Mesenchymal stem cell (in vitro differentiated cells and primary cell): ENCODE data around the gene ANKRD40CL.

Experiments
- DNase-seq: peaks from one replicate; pipeline ENCODE4 v3.0.0-alpha.2; 2013
- H2AFZ ChIP-seq: one replicate; pipeline ENCODE4 v1.6.1; 2013; ENCODE audit warnings: low read depth, mild to moderate bottlenecking, control low read depth, inconsistent platforms, low read length, moderate library complexity
- H2AK5ac ChIP-seq: 2 replicates; pipeline ENCODE4 v1.6.1; 2013; ENCODE audit warnings: low read length, moderate library complexity, mild to moderate bottlenecking, inconsistent platforms; ENCODE audit not compliant: severe bottlenecking
- H2BK120ac ChIP-seq: one replicate; pipeline ENCODE4 v1.6.1; 2013; ENCODE audit warnings: low read depth, mild to moderate bottlenecking, inconsistent platforms, low read length, moderate library complexity
- H2BK12ac ChIP-seq, 2 experiments: one replicate each; pipeline ENCODE4 v1.6.1; 2013; ENCODE audit warnings: inconsistent platforms in 2 of 2, low read length in 2 of 2, mild to moderate bottlenecking in 2 of 2, moderate library complexity in 2 of 2, control low read depth in 1 of 2
- H2BK15ac ChIP-seq: one replicate; pipeline ENCODE4 v1.6.1; 2013; ENCODE audit warnings: mild to moderate bottlenecking, low read depth, inconsistent platforms; ENCODE audit not compliant: poor library complexity, severe bottlenecking
- H2BK5ac ChIP-seq: 2 replicates; pipeline ENCODE4 v1.6.1; 2013; ENCODE audit warnings: low read depth, mild to moderate bottlenecking, low read length, control low read depth, inconsistent platforms; ENCODE audit not compliant: poor library complexity, severe bottlenecking
- H3K14ac ChIP-seq, 2 experiments: one replicate each; pipeline ENCODE4 v1.6.1; 2013; ENCODE audit warnings: inconsistent platforms in 2 of 2, low read length in 2 of 2, control low read depth in 1 of 2, mild to moderate bottlenecking in 1 of 2, moderate library complexity in 1 of 2
- H3K18ac ChIP-seq, 2 experiments: one replicate each; pipeline ENCODE4 v1.6.1; 2013; ENCODE audit warnings: inconsistent platforms in 2 of 2, low read length in 2 of 2, control low read depth in 1 of 2, low read depth in 1 of 2, mild to moderate bottlenecking in 1 of 2
- H3K23ac ChIP-seq, 2 experiments: one replicate each; pipeline ENCODE4 v1.6.1; 2013; ENCODE audit warnings: inconsistent platforms in 2 of 2, low read length in 2 of 2, mild to moderate bottlenecking in 2 of 2, moderate library complexity in 2 of 2, control low read depth in 1 of 2
- H3K27ac ChIP-seq: 2 replicates; pipeline ENCODE4 v1.5.1; 2013; ENCODE audit warnings: mild to moderate bottlenecking, moderate library complexity, low read length, control low read depth, inconsistent platforms; ENCODE audit not compliant: poor library complexity, severe bottlenecking
- H3K27me3 ChIP-seq, 2 experiments: 2 replicates each; pipeline versions ENCODE4 v1.6.1 to v1.7.0; 2013; ENCODE audit warnings: low read length in 2 of 2, mild to moderate bottlenecking in 2 of 2, moderate library complexity in 2 of 2, control low read depth in 1 of 2, inconsistent platforms in 1 of 2; ENCODE audit not compliant: control insufficient read depth in 1 of 2, insufficient read depth in 1 of 2
- H3K36me3 ChIP-seq, 2 experiments: 2 replicates each; pipeline versions ENCODE4 v1.6.1 to v1.7.0; 2013; ENCODE audit warnings: low read length in 2 of 2, control low read depth in 1 of 2, inconsistent platforms in 1 of 2, low read depth in 1 of 2, mild to moderate bottlenecking in 1 of 2; ENCODE audit not compliant: insufficient read depth in 2 of 2, control insufficient read depth in 1 of 2
- H3K4ac ChIP-seq, 2 experiments: one replicate each; pipeline ENCODE4 v1.6.1; 2013; ENCODE audit warnings: inconsistent platforms in 2 of 2, low read length in 2 of 2, mild to moderate bottlenecking in 2 of 2, moderate library complexity in 2 of 2, control low read depth in 1 of 2, low read depth in 1 of 2
- H3K4me1 ChIP-seq: 2 replicates; pipeline ENCODE4 v1.6.1; 2013; ENCODE audit warnings: low read depth, low read length, control low read depth; ENCODE audit not compliant: control insufficient read depth, insufficient read depth
- H3K4me2 ChIP-seq: 2 replicates; pipeline ENCODE4 v1.6.1; 2013; ENCODE audit warnings: low read length, mild to moderate bottlenecking, inconsistent platforms; ENCODE audit not compliant: poor library complexity, severe bottlenecking
- H3K4me3 ChIP-seq, 2 experiments: 2 replicates each; pipeline versions ENCODE4 v1.5.1 to v1.7.0; 2013; ENCODE audit warnings: low read length in 2 of 2, mild to moderate bottlenecking in 2 of 2, control low read depth in 1 of 2, low read depth in 1 of 2; ENCODE audit not compliant: insufficient read depth in 1 of 2
- H3K79me1 ChIP-seq: replicated peaks from 2 replicates; pipeline ENCODE4 v1.6.1; 2013; ENCODE audit warnings: mild to moderate bottlenecking, control low read depth, low read length, inconsistent platforms; ENCODE audit not compliant: poor library complexity, severe bottlenecking
- H3K9ac ChIP-seq: 2 replicates; pipeline ENCODE4 v1.7.0; 2013; ENCODE audit warnings: mild to moderate bottlenecking, low read length, moderate library complexity
- H3K9me3 ChIP-seq: 2 replicates; pipeline ENCODE4 v1.7.0; 2013; ENCODE audit warnings: mild to moderate bottlenecking, low read length; ENCODE audit not compliant: control insufficient read depth
- H4K8ac ChIP-seq: one replicate; pipeline ENCODE4 v1.6.1; 2013; ENCODE audit warnings: inconsistent platforms, mild to moderate bottlenecking, low read length, moderate library complexity
- H4K91ac ChIP-seq: one replicate; pipeline ENCODE4 v1.6.1; 2013; ENCODE audit warnings: mild to moderate bottlenecking, low read length, inconsistent platforms
- WGBS: methylation state at CpG from one replicate; pipeline ENCODE4 v1.1.7; 2013; ENCODE audit warnings: mixed read lengths; 5-methylcytosine and 5-hydroxymethylcytosine counted together

Gene ANKRD40CL

GRCh38 chr17:50767030-50767429 is 288 bp downstream of the ANKRD40CL start:
- Histone ChIP-seq H3K14ac (no peak overlapping the region), H2BK5ac (no peak overlapping the region), H2BK15ac (no peak overlapping the region), H3K27ac (no peak overlapping the region), H3K9me3 (no peaks in the 10 kb centered on the region), H2AFZ (no peak overlapping the region), H3K23ac (no peak overlapping the region), H2BK12ac (no peak overlapping the region), H3K4ac (no peak overlapping the region), H4K8ac (no peak overlapping the region), H3K36me3 (no peaks in the 10 kb centered on the region), H3K18ac (no peak overlapping the region), H3K9ac (no peak overlapping the region), H2AK5ac (no peak overlapping the region), H3K4me2 (no peak overlapping the region), H3K4me1 (no peaks in the 10 kb centered on the region), H3K27me3 (peaks cover 0 to 3% of the 10 kb centered on the region in 2 experiments), H3K4me3 (no peak overlapping the region), H3K79me1 (no peaks in the 10 kb centered on the region), H4K91ac (no peak overlapping the region), H2BK120ac (no peak overlapping the region)
- DNase-seq, result no peak
- 89% methylated on average over 7 of the region's 7 CpGs for WGBS

- Histone ChIP-seq H3K27me3 (peaks cover 0 to 3% of the 10 kb centered on the region in 2 experiments), H3K23ac (no peak overlapping the region), H3K18ac (no peak overlapping the region), H4K8ac (no peak overlapping the region), H3K14ac (no peak overlapping the region), H2BK5ac (no peak overlapping the region), H3K4me2 (no peak overlapping the region), H2BK120ac (no peak overlapping the region), H2BK15ac (no peak overlapping the region), H2BK12ac (no peak overlapping the region), H2AFZ (no peak overlapping the region), H3K27ac (no peak overlapping the region), H3K9ac (no peak overlapping the region), H3K4me1 (no peaks in the 10 kb centered on the region), H3K4me3 (no peak overlapping the region), H2AK5ac (no peak overlapping the region), H3K79me1 (no peaks in the 10 kb centered on the region), H3K9me3 (no peaks in the 10 kb centered on the region), H3K4ac (no peak overlapping the region), H4K91ac (no peak overlapping the region), H3K36me3 (no peaks in the 10 kb centered on the region)
- DNase-seq, result no peak
- WGBS, result 72% methylated on average over 9 of the region's 10 CpGs
These were observed 895 bp downstream of the ANKRD40CL start for GRCh38 chr17:50766222-50767023.

- H2BK5ac ChIP-seq, result no peak overlapping the region
- H3K27ac ChIP-seq, result no peak overlapping the region
- H3K36me3 ChIP-seq, result no peaks in the 10 kb centered on the region
- H4K91ac ChIP-seq, result no peak overlapping the region
- H3K4me1 ChIP-seq, result no peaks in the 10 kb centered on the region
- no peak overlapping the region for H3K4ac ChIP-seq
- no peaks in the 10 kb centered on the region for H3K9me3 ChIP-seq
- no peak overlapping the region for H2BK120ac ChIP-seq
- H3K9ac ChIP-seq, result peak overlapping the region; percentile 23
- H3K4me2 ChIP-seq, result no peak overlapping the region
- H2BK15ac ChIP-seq, result no peak overlapping the region
- H4K8ac ChIP-seq, result no peak overlapping the region
- peak overlapping the region in 1 of 2 experiments; percentile 68 for H3K14ac ChIP-seq
- H3K27me3 ChIP-seq, result peaks cover 0 to 3% of the 10 kb centered on the region in 2 experiments
- no peak overlapping the region for H2BK12ac ChIP-seq
- H3K4me3 ChIP-seq, result peak overlapping the region in 1 of 2 experiments; percentile 23
- DNase-seq, result no peak
- H3K79me1 ChIP-seq, result no peaks in the 10 kb centered on the region
- no peak overlapping the region for H3K23ac ChIP-seq
- no peak overlapping the region for H3K18ac ChIP-seq
- 94% methylated on average over 9 of the region's 9 CpGs for WGBS
- no peak overlapping the region for H2AFZ ChIP-seq
- no peak overlapping the region for H2AK5ac ChIP-seq
These were observed 1.7 kb downstream of the ANKRD40CL start for GRCh38 chr17:50765454-50766221.

DNA sequence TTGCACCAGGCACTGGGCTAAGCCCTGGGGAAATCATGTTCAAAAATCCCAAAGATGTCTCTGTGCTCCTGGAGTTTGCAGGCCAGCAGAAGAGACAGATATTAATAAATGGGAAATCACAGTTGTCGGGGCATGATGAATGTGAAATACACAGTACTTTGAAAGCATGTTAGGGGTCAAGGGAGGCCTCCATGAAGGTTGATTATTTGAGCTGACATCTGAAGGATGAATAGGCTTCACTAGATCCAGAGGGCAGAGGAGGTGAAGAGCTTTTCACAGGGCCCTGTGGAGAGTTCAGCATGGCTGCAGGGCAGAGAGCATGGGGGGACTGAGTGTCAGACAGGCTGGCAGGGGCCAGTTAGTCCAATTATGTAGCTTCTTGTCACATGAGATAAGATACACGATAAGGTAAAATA is 2.6 kb downstream of the ANKRD40CL start:
- H3K27me3 ChIP-seq, result no peaks in the 10 kb centered on the region
- H3K36me3 ChIP-seq, result no peaks in the 10 kb centered on the region
- no peak overlapping the region for H2BK120ac ChIP-seq
- H2BK15ac ChIP-seq, result no peak overlapping the region
- H3K18ac ChIP-seq, result no peak overlapping the region
- no peak overlapping the region for H3K23ac ChIP-seq
- H2AK5ac ChIP-seq, result no peak overlapping the region
- H3K9me3 ChIP-seq, result no peaks in the 10 kb centered on the region
- DNase-seq, result no peak
- no peak overlapping the region for H2BK5ac ChIP-seq
- H3K4me1 ChIP-seq, result no peaks in the 10 kb centered on the region
- no peak overlapping the region for H3K9ac ChIP-seq
- H3K4me3 ChIP-seq, result no peak overlapping the region
- no peak overlapping the region for H4K91ac ChIP-seq
- no peak overlapping the region for H4K8ac ChIP-seq
- no peak overlapping the region for H3K4ac ChIP-seq
- no peak overlapping the region for H2AFZ ChIP-seq
- no peak overlapping the region for H3K4me2 ChIP-seq
- WGBS, result 80% methylated on average over 1 of the region's 2 CpGs
- H3K27ac ChIP-seq, result no peak overlapping the region
- no peak overlapping the region for H3K14ac ChIP-seq
- no peak overlapping the region for H2BK12ac ChIP-seq
- H3K79me1 ChIP-seq, result no peaks in the 10 kb centered on the region
